DMS53 treated with DMSO at 0.1 percent for 48 hours (cell line): Measurements from ENCODE around the gene SLC2A4.

Experiments
- DNase-seq: peaks from one replicate; lab custom pipeline; 2025; ENCODE audit not compliant: unreplicated experiment; lab: John Stamatoyannopoulos, UW

SLC2A4 gene

DNA sequence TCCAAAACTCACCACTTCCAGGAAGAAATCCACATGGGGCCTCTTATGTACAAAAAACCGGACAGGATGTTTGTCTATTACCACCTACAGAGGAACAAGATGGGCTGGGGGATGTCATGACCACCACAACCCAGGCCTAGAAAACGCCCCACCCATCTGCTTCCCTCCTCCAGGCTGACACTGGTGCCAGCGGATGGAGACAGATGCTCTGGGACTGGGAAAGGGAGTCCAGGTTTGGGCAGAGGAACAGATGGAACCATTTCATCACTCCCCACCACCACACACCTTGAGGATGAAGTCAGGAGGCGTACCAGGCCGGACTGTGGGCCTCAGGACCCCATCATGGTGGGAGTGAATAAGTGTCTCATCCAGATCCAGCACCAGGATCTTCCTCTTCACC, 34.7 kb upstream of the SLC2A4 start:
- DNase-seq, result no peak

DNA sequence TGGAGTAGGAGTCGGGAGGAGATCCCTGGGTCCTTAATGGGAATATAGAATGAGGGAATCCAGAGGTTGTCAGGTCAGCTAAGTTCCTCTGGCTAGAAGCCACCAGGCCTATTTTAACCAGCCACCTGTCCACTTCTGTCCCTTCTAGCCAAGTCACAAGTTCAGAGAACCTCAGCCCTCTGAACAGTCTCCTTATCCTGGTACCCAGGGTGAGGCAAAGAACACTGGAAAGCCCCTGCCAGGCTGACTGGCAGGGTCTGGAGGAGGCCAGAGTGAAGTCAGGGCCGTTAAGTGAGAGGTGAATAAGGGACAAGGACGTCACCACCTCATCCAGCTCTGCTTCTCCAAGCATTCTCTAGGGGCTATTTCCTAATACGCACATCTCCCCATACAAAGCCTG, 32.7 kb upstream of the SLC2A4 start:
- DNase-seq, result no peak

DNA sequence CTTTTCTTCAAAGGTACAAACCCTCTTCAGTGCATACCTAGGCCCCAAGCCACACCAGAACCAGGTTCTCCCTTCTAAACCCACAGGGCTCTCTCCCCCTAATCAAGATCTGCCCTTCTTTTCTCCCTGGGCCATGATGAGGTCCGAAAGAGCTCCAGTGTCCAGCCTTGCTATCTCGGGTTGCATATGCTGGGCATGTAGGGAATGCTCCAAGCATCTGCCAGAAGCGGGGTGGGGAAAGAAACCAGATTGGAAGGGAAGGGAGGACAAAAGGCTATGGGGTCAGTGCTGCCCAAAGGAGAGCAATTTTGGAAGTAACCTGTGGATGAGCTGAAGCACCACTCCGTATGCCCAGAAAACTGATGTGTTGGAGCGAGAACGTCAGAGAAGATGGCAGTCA, 32.3 kb upstream of the SLC2A4 start:
- DNase-seq, result no peak

DNA sequence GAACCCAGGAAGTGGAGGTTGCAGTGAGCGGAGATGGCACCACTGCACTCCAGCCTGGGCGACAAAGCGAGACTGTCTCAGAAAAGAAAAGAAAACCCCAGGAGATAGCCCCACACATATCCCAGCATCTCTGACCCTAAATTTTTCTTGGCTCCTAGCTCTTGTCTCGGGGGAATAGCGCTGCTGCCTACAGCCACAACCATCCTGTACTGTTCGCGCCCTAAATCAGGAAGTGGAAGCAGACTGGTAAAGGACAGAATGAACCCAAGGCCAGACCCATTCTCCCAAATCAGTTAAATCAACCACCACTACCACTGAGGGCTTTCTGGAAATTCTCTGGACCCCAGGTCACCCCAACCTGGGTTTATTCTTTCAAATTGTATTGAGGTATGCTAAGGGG, 31.7 kb upstream of the SLC2A4 start:
- DNase-seq, result no peak

DNA sequence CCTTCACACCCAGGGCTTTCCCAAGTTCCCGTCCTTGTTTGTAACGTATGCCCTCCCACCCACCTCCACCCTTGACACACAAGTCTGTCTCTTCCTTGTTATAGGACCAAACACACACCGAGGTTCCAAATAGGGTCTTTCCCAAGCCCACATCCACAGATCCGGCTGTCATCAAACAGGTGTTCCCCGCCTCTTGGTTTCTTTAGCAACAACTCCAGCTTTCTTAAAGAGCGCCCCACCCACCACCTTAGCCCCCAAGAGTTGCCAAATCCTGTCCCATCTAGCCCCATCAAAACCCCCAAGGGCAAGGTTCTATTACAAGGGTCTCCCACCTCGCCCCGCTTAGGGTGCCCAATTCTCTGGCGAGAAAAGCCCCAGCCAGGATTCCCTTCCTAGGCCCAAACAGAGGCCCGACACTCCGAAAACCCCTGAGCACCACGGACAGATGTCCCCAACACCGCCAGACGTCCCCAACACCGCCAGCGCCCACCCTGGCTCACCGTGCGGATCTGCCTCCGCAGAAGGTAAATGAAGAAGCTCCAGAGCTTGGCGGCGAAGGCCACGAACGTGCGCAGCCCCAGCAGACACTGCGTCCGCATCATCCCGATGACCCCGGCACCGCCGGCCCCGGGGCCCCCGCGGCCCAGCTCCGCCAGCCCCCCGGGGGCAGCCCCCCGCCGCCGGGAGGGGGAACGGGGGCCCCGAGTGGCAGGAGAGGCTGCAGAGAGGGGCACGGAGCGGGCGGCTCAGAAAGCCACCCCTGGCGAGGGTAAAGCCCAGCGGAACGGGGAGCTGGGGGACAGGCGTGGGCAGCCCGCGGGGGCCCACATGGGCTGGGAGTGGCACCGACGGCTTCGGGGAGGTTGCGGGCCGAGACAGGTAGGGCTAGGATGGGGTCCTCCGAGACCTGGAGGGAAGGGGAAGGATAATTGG, 30.6 kb upstream of the SLC2A4 start:
- DNase-seq, result no peak

DNA sequence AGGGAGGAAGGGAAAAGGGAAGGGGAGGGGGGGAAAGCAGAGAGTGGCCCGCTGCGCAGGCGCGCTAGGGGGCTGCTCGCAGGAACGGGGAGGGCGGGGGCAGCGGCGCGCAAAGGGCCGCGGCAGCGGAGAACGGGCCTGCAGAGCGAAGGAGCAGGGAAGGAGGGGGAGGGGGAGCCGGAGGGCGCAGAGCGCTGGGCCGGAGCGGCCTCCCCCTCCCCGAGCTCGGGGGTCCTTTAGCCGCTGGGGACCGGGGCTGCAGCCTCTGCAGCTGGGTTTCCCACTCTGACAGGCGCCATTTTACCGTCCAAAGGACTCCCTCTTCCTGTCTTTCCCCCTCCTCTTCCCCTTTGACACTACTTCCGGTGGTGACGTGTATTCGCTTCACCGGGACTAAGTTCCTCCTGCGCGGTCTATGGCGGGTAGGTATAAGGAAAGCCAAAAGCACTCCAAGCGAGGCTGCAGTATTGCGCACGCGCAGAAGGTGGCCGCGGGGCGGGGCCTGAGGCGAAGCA, 29.8 kb upstream of the SLC2A4 start, which contains the start of gene CTDNEP1:
TSS of gene CTDNEP1 (minus strand) at position 74 of the 515 bp plus-strand sequence. CDS start 438 bp downstream, outside the sequence.
- DNase-seq, result peak; percentile 99

DNA sequence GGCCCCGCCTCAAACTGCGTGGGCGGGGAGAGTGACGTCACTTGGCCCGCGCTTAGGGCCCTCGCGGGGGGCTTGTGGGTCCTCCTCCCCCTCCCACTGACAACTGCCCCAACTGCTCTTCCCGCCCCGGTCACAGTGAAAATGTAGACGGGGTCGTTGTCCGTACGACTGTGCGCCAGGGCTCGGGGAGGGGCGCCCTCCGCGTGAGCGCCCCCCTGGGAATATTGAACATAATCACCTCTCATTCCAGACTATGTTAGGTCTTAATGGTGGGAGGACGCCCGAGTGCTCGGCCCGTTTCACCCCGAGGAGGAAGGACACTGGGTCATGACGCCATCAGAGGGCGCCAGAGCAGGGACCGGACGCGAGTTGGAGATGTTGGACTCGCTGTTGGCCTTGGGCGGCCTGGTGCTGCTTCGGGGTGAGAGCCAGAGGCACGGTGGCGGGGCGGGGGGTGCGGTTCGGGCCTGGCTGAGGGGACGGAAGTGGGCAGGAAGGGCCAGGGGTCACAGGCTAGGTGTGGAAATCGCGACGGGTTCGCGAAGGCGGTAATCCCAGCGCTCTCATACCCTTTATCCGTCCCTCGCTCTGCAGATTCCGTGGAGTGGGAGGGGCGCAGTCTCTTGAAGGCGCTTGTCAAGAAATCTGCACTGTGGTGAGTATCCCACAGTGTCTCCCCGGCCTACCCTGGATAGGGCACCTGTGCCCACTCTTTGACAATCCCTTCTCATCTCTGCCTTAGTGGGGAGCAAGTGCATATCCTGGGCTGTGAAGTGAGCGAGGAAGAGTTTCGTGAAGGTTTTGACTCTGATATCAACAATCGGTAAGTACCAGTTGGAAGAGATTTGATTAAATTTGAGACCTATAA, 29.1 kb upstream of the SLC2A4 start, which contains the start of gene ELP5:
TSS of gene ELP5 (plus strand) at position 40 of the 868 bp plus-strand sequence. CDS start at position 376, 336 bp downstream.
- peak; percentile 87 for DNase-seq

DNA sequence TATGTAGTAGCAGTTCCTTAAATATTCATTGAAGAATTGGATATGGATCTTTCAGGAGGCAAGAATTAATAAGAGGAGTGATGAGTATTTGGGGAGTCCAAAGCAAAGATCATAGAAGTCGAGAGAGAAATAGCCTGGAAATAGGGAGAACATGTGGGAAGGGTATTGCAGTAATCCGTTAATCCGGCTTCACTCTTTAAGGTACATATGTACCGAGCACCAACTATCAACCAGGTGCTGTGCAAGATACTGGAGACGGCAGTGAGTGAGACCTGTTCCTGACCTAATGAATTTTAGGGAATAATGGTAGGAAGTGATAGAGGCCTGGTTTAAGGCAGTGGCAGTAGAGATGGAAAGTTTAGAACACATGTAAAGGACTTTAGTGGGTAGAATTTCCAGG, 28.4 kb upstream of the SLC2A4 start:
- no peak for DNase-seq

DNA sequence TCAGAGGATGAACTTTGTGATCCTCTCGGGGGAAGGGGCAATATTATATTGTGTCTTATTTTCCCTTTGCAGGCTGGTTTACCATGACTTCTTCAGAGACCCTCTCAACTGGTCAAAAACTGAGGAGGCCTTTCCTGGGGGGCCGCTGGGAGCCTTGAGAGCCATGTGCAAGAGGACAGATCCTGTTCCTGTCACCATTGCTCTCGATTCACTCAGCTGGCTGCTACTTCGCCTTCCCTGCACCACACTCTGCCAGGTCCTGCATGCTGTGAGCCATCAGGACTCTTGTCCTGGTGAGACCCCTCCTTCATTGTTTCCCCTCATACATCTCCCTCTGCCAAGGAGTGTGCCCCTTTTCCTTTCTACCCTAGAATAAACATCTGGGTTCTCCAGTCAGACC, 27.0 kb upstream of the SLC2A4 start:
- no peak for DNase-seq

DNA sequence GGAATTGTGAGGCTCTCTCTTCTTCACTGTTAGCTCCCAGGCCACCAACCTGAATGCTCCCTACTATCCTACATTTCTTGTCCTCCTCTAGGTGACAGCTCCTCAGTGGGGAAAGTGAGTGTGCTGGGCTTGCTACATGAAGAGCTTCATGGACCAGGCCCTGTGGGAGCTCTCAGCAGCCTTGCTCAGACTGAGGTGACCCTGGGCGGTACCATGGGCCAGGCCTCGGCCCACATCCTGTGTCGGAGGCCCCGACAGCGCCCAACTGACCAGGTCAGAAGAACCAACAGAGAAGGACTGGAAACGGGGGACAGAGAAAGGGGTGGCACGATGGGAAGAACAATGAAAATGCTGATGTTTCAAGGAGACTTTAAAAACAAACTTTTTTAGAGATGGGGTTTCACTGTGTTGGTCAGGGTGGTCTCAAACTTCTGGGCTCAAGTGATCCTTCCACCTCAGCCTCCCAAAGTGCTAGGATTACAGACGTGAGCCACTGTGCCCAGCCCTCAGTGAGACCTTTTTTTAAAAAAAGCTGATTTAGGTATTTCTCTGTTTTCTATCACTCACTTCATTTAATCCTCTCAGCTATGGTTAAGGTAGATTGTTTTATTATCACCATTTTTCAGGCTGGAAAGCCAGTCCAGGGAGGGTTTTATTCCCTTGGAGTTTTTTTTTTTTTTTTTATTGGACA, 24.6 kb upstream of the SLC2A4 start:
- DNase-seq, result no peak

DNA sequence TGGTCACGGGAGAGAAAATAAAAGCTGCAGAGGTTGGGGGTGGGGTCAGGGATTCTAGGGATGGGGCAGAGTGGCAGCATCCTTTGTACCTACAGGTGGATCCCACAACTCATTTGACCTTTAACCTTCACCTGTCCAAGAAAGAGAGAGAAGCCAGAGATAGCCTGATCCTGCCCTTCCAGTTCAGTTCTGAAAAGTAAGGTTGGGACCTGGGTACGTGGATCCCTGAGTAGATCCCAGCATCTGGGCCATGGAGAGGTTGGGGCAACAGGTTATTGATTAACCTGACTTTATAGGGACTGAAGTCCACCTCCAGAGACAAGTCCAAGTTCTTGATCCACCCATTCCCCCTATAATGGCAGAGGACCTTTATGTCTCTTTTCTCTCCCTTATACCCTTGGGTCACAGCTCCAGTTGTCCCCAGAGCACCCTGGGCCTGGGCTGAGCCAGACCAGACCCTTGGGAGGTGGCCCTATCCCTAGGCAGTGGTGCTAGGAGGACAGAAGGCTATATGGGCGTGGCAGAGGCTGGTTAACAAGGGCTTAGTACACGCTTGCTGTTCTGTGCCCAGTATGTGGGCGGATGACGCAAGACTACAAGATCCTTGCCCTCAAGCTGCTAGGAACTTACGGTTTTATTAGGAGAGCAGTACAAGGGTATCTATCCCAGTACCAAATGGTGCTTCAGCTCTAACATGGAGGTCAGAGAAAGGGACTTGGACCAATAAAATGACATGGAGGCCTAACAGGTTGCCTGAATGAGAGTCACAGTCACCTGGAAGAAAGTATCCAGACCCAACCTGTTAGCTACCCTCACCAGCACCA, 22.6 kb upstream of the SLC2A4 start:
- DNase-seq, result no peak

DNA sequence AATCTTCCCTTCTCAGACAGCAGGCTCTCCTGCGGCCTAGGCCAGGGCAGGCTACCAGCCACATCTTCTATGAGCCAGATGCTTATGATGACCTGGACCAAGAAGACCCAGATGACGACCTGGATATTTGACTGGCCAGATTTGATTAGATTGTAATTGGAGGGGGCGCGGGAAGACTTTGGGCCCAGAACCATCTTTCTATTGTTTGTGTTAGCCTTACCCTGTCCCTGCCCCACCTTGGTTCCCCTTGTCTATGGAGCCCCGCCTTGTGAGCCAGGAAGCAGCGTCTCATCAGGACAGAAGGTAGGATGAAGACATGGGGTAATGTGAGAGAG, 22.0 kb upstream of the SLC2A4 start:
- DNase-seq, result no peak

DNA sequence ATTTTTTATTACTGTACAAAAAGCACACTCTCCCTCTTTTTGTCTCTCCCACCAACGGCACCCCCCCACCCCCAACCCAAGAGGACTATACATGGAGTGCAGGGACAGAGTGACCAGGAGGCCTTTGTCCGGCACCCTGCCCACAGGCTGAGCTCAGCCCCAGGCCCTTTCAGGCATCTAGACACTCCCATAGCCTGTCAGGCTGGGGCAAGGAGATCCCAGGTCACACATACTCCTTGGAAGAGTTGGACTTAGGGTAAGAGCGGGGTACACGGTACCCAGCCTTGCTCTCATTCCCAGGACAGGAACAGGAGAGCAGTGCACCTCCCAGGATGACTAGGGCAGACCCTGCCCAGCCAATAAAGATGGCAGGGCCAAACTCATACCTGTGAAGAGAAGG, 21.4 kb upstream of the SLC2A4 start:
- no peak for DNase-seq

DNA sequence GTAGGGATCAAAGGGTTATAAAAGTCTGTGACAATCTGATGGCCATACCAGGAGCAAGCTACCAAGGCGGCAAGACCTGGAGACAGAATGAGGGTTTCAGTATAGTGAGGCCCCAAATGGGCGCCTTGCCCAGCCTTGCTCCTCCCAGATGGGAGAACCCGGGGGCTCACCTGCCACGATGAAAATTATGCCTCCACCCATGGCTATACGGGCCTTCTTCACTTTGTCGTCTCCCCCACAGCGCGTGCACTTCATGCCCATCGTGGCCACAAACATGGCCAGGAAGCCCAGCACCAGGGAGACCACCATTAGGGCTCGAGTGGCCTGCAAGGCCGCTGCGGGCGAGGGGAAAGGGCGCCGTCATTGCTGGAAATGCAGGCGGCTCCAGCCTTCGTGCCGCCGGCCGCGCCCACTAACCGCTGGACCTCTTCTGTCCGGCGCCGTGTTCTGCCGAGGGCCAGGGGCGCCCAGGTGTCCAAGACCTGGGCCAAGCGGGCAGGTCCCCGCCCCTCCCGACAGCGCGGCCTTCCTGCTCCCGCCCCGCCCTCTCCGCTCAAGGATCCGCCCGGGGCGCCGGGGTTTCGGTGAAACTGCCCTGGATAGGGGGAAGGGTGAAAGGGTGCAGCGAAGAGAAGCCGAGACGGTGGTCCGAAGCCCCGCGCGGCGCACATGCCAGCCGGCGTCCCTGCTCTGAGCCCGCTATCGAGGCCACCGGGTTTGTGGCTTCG, 20.7 kb upstream of the SLC2A4 start:
- DNase-seq, result peak; percentile 64

DNA sequence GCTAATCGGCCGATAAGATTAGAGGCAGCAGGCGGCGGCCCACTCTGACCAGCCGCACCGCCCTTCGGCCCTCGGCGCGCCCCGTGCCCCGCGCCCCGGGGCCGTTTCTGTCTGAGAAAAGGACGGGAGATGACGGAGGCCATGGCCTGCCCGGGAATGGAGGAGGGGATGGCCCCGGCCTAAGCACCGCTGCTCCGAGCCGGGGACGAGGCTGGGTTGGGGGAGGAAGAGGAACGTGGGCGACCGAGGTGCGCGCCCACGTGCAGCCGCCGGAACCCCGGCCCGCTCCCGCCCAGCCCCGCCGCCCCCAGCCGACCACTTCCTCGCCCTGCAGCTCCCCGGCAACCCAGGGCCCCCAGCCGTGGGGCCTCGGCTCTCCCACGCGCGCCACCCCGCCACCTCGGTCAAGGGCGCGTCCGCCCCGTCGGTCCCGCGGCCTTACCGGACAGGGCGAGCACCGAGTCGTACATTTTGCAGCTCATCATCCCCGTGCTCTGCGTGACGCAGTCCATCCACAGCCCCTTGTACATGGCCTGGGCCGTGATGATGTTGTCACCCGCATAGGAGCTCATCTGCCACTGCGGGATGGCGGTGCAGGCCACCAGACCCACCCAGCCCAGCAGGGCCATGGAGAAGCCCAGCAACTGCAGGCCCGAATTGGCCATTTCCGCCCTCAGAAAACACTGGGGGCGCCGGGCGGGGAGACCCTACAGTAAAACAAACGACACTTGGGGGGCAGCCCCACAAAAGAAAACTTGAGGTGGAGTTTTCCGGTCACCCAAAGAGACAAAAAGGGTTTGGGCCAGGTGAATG, 19.9 kb upstream of the SLC2A4 start:
- DNase-seq, result no peak

DNA sequence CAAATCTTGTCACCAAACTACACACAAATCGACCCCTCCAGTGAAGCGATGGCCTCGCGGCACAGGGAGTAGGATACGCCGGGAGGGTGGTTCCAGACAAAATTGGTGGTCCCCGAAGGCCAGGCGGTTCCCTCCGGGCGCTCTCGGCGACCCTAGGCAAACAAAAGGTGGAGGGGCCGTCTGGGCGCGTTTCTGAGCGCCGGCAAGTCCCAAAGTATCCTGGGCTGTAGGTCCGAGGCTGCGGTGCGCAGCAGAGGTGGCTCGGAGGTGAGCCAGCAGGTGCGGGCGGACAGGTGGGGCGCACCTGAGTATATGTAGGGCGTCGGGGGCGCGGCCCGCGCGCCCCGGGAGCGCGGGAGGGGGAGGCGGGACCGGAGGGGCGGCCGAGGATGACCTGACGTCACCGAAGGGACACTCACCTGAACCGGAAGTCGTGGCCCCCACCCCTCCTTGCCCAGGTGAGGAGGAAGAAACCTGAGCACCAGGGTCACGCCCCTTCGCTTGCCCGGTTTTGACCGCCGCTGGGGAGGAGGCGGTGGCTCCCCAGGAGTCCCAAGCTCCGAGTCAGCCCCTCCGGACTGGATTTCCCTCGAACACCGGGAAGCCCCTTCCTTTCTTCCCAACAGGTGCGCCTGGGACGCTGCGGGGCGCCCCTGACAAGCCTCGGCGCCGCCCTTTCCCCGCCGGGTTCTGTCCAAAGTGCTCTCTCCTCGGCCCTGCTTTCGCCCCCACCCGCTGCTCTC, 19.2 kb upstream of the SLC2A4 start, which contains the start of gene CLDN7:
TSS of gene CLDN7 (minus strand) at position 287 of the 743 bp plus-strand sequence. CDS start 435 bp downstream, outside the sequence.
- DNase-seq, result peak; percentile 95

DNA sequence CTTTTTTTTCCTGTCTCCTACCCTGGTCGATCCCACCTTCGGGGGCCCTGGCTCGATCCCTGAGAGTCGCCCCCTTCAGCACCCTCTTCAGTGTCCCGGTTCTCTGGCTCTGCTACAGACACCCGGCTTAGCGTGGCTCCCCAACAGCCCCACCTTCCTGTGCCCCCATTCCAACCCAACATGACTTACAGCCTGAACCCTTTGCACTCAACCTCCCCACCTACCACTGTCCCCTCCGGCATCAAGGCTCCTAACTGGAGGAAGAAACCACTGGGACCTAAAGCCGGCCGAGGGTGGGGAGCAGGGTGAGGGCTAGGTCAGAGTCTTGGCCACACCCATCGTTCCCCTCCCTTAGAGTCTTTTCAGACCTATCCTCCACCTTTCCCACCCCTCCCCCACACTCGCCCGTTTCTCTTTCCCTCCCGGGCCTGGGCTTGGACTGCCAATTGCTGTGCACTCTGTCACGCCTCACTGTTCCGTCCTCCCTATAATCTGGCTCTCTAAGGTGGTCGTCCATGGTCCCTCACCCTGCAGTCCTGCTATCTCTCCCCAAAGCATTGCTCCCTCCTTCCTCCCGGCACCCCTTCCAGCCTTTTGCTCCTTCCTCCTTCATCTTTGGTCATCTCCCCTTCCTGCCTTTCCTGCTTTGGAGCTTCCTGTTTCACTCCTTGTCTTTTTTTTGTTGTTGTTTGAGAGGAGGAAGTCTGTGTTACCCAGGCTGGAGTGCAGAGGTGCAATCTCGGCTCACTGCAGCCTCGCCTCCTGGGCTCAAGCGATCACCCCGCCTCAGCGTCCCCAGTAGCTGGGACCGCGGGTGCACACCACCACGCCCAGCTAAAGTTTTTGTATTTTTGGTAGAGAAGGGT, 18.4 kb upstream of the SLC2A4 start:
- DNase-seq, result peak; percentile 48
